IPS-18c (cell line): ENCODE measurements around the gene PSME3IP1.

Source experiments
- H3K4me3 ChIP-seq: 2 replicates; pipeline ENCODE4 v1.7.0; 2013; ENCODE audit warnings: low read depth, mild to moderate bottlenecking, low read length, moderate library complexity; ENCODE audit not compliant: insufficient read depth
- H3K9me3 ChIP-seq: one replicate; pipeline ENCODE4 v1.6.1; 2013; ENCODE audit warnings: mild to moderate bottlenecking, low read length, moderate library complexity; ENCODE audit not compliant: control insufficient read depth, insufficient read depth

PSME3IP1 gene

DNA sequence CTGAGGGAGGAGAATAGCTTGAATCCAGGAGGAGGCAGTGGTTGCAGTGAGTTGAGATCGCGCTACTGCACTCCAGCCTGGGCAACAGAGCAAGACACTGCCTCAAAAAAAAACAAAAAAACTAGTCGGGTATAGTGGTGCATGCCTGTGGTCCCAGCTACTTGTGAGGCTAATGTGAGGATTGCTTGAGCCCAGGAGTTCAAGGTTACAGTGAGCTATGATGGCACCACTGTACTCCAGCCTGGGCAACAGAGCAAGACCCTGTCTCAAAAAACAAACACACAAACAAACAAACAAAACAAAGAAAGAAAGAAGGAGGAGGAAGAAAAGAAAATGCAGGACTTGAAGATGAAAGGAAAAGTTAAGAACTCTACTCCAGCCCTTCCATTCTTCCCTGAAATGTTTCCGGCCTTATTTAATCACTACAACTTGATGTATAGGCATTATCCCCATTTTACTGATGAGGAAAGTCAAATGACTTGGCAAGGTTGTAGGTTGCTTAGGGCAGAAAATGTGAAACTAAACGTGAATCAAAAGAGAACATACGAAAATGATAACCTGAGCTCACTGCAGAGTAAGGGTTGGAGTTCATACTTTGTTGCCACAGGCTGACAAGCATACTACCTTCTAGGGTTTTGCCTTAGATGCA lies 30.0 kb downstream of the PSME3IP1 start:
- Histone ChIP-seq H3K4me3 (no peak overlapping the region), H3K9me3 (no peaks in the 10 kb centered on the region)

DNA sequence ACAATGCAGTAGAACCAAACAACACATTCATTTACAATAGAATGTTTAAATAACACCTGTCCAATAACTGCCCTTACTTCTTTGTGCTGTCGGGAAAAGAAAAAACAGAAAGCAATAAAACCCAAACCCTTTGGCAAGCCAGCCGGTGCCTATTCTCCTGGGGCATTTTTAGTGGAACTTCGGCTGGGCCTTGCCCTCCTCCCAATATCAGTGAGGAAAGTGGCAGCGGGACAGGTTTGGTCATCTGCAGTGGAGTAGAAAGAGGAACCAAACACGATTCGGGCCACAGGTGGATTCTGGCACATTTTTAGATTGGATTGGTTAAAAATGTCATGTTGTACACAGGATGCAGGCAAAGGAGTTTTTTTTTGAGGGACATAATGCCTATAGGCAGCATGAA lies 32.0 kb downstream of the PSME3IP1 start:
- Histone ChIP-seq H3K9me3 (no peaks in the 10 kb centered on the region), H3K4me3 (no peak overlapping the region)

DNA sequence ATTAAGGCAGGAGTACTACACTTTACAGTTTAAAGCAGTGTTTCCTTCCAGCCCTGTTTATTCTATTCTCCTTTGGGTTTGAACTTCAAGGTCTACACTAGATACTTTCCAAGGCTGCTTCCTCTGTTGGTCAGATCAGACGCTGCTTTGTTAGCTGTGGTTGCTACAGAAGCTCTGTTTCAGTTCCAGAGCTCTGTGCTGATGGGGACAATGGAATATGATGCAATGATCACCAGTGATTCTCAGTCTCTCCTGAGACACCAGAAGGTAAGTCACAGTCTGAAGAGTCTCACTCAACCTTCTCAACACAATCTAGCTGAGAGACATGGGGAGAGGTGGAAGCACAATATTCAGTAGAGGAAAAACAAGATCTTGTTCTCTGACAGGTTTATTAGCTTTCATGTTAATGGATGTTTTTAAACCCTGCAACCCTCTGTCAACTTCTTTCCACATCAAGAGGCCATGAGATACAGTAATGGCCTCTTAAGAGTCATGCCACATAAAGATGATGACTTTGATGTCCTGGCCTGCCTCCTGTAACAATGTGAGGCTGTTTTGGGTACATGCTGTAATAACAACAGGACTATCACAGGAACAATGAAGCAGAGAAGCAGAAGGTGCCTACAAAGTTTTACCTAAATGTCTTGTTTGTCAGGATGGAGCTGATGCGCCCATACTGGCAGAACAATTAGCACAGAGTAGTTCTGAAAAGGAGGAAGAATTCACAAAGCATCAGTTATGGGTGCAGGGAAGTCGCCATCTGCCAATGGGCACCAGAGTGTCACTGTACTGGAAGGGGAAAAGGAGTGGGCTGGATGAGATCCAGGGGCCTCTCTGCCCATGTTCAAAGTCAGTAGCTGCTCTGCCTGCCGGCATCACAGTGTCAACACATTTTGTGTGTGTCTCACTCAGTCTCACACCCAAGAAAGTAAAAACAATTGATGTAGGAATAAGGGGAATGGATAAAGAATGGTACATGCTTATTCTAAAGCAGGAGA lies 33.4 kb downstream of the PSME3IP1 start:
- Histone ChIP-seq H3K9me3 (no peaks in the 10 kb centered on the region), H3K4me3 (no peak overlapping the region)

DNA sequence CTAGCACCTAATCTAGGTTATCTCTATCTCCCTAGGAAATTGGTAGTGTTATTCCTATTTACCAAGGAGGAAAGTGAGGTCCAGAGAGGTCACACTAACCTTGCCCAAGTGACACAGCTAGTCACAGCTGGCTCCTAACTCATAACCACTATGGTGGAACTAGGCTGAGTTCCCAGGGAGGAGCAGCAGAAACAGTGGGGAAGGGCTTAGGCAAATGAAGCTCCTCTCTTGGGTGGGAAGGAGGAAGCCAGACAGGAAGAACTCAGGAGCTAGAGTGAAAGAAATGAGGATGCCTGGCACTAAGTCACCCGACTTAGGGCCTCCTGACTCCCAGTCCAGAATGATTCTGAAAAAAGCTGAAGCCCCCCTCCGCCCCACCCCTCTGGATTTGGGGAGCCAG lies 34.5 kb downstream of the PSME3IP1 start:
- Histone ChIP-seq H3K9me3 (no peaks in the 10 kb centered on the region), H3K4me3 (no peak overlapping the region)

DNA sequence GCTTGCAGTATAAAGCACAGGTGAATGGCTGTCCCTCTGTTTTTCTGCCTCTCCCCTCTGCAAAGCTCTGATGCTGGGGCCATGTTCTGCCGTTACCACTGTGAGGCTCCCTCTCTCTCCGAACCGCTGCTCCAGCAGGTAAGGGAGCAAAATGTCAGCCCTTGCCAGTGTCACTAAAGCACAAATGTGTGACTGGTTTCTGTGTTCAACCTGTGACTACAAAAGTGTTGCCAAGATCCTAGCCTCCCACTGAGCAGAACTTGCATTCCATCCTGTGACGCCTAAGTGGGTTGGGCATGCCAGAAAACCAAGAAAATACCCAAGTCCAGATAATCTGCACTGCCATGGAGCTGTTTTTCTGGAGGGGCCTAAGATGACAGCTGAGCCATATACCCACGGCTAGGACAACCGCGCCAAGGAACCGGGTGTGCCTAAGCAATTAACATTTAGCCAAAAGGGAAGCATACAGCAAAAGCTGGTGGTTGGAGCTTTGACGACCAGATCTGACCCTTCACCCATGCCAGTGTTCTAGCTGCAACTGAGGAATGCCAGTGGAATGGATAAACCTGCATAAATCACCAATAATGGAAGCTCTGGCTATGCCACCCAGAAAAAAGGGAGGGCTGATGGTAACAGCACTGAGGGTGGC lies 35.0 kb downstream of the PSME3IP1 start:
- Histone ChIP-seq H3K4me3 (no peak overlapping the region), H3K9me3 (no peaks in the 10 kb centered on the region)

DNA sequence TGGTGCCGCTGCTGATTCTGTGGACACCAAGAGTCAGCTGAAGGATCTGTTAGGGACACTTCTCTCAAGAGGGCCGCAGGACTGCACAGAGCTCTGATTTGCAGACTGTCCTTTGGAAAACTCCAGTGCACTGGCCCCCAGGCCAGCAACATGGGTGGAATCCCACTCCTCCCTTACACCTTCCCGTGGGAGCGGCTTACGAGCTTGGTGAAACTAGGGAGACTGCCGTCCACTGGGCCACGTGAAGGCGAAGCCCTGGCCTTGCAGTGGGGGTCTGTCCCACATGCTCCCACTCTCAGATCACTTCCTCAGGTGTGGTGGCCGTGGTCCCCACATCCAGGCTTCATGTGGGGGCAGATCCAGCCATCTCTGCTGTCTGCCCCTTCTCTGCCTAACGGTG lies 36.4 kb downstream of the PSME3IP1 start:
- no peak overlapping the region for H3K4me3 ChIP-seq
- no peaks in the 10 kb centered on the region for H3K9me3 ChIP-seq

DNA sequence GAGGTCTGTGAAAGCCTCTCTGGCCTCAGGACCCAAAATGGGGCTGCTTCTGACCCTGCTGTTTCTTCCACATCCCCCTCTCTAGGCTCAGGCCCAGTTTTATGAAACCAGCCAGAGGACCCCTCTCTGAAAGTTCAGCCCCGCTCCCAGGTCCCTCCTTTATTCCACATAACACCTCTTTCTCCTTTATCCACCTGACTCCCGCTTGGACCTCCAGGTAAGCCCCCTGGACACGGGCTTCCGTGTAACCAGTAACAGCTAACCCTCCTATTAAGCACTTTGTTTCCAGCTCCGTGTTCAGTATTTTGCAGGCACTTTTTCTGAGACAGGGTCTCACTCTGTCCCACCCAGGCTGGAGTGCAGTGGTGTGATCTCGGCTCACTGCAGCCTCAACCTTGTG lies 37.4 kb downstream of the PSME3IP1 start:
- H3K9me3 ChIP-seq = no peaks in the 10 kb centered on the region
- no peak overlapping the region for H3K4me3 ChIP-seq

DNA sequence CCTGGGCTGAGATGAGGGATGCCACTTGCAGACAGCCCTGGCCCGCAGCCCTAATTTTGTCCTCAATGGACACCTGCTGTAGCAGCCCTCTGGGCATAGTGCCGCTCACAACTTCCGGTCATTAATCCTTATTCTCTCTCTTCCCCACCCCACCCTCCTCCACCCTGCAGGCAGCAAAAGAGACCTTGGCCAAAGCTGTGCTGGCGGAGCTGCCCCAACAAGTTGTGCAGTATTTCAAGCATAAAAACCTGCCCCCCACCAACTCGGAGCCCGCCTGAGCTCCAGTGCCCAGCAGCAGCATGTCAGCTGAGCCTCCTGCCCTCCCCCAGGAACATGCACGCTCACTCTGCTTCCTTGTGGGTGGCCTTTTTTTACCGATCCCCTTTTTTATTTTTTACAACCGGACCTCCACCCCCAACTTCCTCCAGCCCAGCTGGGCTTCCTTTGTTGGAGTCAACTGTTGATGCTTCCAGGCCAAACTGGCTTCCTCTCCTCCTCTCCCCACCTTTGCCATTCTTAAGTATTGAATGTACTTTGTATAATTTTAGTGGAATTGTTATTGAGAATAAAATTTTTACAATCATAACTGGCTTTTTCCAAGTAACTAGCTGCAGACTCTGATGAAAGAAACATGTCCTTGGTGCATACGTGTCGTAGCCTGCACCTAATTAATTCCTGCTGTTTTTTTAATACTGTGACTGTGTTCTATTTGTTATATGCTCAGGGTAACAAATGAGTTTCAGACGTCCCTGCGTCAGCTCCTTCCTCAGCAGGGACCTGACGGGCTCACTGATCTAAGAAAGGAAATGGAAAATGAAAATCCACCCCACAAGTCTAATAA lies 38.2 kb downstream of the PSME3IP1 start:
- H3K4me3 ChIP-seq = no peak overlapping the region
- no peaks in the 10 kb centered on the region for H3K9me3 ChIP-seq

DNA sequence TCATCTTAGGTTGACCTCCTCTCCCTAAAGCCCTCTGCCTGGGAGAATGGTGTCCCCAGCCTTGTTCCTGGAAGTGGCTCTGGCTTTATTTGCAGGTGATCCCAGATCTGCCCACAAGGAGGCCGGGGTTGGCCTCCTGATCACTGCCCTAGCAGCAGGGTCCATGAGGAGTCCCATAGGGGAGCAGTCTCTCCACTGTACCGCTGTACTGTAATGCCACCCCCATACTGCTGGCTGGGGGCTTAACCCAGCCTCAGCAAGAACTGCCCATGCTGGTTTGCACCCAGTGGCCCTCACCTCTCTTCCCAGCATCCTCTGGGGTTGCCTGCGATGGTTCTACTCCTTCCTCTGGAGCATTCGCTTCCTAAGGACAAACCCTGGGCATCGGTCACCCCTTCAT lies 39.1 kb downstream of the PSME3IP1 start:
- H3K9me3 ChIP-seq = no peaks in the 10 kb centered on the region

DNA sequence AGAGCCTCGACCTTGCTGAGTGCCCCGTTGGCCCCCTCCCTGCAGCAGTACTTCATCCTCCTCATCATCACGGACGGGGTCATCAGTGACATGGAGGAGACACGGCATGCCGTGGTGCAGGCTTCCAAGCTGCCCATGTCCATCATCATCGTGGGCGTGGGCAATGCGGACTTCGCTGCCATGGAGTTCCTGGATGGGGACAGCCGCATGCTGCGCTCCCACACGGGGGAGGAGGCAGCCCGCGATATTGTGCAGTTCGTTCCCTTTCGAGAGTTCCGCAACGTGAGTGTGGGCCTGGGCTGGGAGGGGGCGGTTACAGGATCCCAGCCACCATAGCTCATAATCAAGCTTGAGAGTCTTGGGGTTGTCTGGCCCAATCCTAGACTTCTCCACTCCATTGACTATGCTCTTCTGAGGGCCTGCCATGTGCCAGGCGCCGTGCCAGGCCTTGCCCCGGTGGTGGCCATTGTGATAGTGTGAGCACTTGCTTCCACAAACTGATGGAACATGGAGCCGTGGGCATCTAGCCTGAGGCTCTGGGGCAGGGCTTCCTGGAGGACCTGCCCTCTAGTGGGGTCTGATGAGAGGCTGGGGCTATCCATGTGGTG lies 39.7 kb downstream of the PSME3IP1 start:
- no peak overlapping the region for H3K4me3 ChIP-seq
- no peaks in the 10 kb centered on the region for H3K9me3 ChIP-seq

More for the DNA sequence above, 39.1 kb downstream of the PSME3IP1 start:
- no peak overlapping the region for H3K4me3 ChIP-seq

DNA sequence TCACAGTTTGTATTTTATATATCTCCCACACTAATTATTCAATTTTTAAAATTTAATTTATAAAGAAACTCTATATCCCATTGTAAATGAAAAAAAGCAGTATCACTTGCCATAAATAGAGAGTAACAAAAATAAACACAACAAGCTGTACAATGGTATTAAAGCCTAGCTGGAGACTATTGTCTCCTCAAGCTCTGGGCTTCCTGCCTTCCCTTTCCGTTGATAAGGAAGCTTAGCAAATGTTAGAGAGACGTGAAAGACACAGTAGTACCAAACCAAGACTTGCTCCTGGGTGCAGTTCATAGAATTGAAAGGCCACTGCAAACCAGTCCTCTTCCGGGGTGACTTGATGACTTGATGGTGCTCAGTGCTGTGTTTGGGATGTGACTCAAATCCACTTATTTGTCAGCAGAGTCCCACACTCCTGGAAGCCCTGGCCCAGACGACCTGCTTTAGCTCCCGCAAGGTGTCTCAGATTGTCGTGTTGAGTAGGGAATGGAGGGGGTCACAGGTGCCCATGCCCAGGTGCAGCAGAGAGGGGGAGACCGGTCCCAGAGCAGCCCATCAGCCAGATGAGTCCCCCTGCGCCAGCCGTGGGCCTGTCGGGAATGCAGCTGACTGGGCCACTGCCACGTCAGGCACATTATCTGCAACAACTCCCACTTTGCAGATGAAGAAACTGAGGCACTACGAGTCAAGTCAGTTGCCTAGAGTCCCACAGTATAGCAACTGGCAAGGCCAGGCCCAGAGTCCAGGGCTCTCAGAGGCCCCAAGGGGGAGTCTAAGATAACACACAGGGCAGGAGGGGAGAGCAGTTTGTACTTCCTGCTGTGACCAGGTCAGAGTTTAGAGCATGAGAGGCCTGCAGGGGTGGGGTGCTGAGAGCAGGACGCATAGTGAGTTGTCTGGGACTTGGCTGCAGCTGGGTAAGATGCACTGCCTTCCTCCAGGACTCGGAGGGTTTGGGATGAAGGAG lies 40.5 kb downstream of the PSME3IP1 start:
- Histone ChIP-seq H3K9me3 (no peaks in the 10 kb centered on the region), H3K4me3 (no peak overlapping the region)

DNA sequence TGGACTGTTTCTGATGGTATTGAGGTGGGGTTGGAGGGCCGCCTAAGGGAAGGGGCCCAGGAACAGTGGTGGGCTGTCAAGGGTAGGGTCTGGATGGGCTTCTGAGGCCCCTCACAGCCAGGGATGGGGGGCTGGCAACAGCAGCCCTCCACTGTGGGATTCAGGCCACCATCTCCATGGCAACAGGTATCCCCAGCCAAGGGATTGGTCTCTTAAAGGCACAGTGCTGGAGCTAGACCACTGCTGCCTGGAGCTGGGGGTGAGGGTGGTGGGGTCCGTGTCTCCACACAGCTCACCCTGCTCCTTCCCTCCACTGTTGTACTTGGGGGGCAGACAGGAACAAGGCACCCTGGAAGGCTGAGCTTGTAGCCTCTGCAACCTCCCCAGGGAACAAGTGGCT lies 41.8 kb downstream of the PSME3IP1 start:
- no peak overlapping the region for H3K4me3 ChIP-seq
- H3K9me3 ChIP-seq = no peaks in the 10 kb centered on the region

DNA sequence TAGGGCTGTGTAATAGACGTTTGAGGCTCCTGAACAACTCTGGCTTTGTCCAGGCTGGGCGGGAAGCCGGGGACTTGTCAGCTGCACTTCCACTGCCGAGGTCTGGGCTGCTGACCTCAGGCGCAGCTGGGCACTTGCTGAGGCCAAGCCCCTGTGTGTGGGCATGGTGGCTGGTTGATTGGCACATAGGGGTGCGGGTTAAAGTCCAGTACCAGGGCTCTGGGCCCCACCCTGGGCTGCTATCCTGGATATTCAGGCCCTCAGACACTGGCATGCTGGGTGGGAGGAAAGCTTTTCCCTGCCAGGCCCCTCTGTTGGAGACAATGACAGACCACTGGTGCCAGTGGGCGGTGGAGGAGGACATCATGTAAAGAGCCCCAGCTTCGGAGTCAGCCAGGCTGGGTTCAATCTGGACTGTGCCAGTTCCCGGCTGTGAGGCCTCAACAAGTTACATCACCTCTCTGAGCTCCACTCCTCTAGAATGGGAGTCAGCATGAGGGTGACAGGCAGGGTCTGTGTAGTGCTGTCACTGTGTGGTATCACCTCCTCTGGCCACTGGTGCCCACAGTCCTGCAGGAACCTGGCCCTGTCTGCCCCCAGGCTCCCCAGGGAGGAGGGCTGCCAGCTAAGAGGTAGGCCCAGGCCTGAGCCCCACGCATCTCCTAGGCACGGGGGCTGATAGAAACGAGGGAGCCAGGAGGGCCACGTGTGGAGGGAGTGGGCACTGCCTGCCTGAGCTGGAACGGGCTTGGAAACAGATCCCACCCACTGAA lies 42.5 kb downstream of the PSME3IP1 start:
- H3K4me3 ChIP-seq = no peak overlapping the region
- no peaks in the 10 kb centered on the region for H3K9me3 ChIP-seq

DNA sequence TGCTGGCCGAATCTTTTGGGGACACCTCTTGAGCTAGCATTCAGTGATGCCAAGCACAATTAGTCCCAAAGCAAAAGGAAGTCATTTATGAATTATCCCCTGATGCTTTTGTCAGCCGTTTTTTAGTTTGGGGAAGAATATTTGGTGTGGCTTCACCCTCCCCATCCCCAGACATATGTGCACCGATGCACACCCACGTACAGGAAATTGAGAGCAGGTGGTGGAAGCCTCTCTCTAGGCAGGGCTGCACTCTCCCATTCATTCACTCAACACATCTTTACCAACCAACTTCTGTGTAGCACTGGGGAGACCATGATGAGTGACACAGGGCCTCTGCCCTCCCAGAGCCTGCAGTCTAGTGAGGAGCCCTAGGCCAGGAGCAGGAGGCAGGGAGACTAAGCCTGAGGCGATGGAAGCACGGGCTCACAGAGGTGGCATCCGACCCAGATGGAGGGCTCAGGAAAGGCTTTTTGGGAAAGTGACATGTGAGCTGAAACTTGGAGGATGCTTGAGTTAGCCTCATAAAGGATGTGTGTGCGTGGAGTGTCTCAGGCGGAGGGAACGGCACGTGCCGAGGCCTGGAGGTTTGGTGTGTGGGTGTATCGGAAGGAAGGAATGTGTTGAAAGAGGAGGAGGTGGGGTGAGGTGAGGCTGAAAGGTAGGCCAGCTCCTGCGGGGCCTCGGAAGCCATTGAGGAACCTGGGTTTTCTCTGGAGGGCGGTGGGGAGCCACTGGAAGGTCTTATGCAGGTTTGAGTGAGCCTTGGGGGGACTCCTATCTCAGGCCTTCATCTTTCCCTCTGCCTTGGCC lies 43.8 kb downstream of the PSME3IP1 start:
- H3K9me3 ChIP-seq = no peaks in the 10 kb centered on the region
- no peak overlapping the region for H3K4me3 ChIP-seq
